Stimulated activated CD8-positive, alpha-beta memory T cell treated with anti-CD3 and anti-CD28 coated beads, Interleukin-15, amount 100 ng/mL, for 1 hour (primary cell): ENCODE results near the gene CPT1B.
"Not testable (repeated sequence)": the region's sequence is repeated elsewhere in the genome, so short reads cannot be mapped to it uniquely, and the experiment has no call there.

Experiments used
- DNase-seq: peaks from one replicate; pipeline ENCODE4 v3.0.0-alpha.2; 2020; ENCODE audit warnings: low read depth

Gene CPT1B

GRCh38 chr22:50609599-50609998 lies 31.4 kb upstream of the CPT1B start:
- no peak for DNase-seq

GRCh38 chr22:50608996-50609395 lies 30.8 kb upstream of the CPT1B start:
- no peak for DNase-seq

- DNase-seq: not testable (repeated sequence)
These were observed 30.0 kb upstream of the CPT1B start for GRCh38 chr22:50608058-50608840.

DNA sequence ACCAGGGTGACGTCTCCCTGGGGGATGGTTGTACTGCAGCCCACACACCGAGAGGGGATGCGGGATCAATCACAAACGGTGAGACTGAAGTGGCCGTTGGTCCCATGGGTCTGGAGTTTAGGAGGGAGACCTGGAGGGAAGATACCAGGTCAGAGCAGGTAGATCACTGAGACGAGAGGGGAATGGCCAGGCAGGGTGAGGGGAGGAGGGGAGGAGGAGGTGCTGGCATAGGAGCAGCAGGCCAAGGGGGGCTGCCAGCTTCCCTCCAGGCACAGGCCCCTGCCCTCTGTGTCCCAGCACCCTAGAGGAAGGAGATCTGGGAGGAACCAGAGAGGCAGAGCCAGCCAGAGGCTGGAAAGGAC lies 29.4 kb upstream of the CPT1B start:
- no peak for DNase-seq

- DNase-seq: no peak
These were observed 28.9 kb upstream of the CPT1B start for GRCh38 chr22:50606946-50607658.

DNA sequence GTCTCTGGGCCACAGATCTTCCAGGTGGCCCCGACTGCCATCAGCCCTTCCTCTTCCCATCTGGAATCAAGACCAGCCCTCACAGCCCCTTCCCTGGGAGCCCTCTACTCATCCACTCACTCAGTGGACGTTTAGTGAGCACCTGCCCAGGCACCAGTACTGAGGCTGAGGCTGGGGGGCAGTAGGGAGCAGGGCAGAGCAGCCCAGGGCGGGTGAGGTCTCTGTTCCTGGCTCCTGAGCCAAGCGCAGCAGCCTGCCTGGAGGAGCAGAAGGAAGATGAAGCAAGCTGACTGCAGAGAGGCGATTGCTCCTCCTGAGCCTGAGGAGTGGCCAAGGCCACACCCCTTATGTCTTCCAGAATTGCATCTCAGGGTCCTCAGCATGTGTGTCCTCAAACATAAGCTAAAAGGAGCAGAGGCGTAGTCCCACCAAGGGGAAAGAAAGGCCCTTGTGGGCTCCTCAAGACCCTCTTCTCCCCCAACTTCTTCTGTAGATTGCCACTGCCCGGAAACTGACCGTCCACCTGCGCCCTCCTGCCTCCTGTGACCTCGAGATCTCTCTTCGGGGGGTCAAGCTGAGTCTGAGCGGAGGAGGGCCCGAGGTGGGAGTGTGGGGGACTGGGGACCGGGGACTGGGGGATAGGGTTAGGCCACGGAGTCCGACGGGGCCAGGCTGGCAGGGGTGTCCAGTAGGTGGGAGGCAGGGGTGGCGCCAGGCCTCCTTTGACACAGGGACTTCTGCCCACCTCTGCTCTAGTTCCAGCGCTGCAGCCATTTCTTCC lies 28.1 kb upstream of the CPT1B start:
- DNase-seq: no peak

DNA sequence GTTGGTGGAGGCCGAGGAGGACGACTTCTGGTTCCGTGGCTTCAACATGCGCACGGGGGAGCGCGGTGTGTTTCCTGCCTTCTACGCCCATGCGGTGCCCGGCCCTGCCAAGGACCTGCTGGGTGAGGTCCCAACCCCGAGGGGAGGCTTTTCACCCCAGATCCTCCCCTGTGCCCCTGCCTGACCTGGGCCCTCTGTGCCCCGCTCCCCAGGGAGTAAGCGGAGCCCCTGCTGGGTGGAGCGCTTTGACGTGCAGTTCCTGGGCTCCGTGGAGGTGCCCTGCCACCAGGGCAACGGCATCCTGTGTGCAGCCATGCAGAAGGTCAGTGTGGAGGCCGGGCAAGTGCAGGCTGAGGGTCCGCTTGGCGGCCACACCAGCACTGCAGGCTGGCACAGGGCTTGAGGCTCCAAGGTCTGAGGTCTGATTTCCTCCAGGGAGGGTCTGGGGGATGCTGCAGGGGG lies 27.4 kb upstream of the CPT1B start:
- DNase-seq: no peak

- no peak for DNase-seq
These were observed 26.9 kb upstream of the CPT1B start for GRCh38 chr22:50605002-50605612.

DNA sequence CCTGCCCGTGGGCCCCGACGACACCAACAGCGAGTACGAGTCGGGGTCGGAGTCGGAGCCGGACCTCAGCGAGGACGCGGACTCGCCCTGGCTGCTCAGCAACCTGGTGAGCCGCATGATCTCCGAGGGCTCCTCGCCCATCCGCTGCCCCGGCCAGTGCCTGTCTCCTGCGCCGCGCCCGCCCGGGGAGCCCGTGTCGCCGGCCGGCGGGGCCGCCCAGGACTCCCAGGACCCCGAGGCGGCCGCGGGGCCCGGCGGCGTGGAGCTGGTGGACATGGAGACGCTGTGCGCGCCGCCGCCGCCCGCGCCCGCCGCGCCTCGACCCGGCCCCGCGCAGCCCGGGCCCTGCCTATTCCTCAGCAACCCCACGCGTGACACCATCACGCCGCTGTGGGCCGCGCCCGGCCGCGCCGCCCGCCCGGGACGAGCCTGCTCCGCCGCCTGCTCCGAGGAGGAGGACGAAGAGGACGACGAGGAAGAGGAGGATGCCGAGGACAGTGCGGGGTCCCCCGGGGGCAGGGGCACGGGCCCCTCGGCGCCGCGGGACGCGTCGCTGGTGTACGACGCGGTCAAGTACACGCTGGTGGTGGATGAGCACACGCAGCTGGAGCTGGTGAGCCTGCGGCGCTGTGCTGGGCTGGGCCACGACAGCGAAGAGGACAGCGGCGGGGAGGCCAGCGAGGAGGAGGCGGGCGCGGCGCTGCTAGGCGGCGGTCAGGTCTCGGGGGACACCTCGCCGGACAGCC lies 26.2 kb upstream of the CPT1B start:
- DNase-seq: no peak

DNA sequence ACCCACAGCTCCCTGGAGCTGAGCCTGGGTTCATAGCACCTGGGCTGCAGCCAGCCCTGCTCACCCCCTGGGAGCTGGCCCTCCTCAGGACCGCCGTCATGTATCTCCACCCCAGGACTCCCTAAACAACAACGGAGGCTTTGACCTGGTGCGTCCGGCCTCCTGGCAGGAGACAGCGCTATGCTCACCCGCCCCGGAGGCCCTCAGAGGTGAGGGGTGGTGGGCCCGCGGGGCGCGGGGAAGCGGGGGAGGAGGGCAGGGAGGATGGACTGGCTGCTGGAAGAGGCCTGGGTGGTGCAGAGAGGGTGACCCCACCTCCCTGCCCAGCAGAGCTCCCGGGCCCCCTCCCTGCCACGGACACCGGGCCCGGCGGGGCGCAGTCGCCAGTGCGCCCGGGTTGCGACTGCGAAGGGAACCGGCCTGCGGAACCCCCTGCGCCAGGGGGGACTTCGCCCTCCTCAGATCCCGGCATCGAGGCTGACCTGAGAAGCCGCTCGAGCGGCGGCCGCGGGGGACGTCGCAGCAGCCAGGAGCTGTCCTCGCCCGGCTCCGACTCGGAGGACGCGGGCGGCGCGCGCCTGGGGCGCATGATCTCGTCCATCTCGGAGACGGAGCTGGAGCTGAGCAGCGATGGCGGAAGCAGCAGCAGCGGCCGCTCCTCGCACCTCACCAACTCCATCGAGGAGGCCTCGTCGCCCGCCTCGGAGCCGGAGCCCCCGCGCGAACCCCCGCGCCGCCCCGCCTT lies 25.5 kb upstream of the CPT1B start:
- no peak for DNase-seq

GRCh38 chr22:50602338-50602700 lies 24.1 kb upstream of the CPT1B start:
- DNase-seq: no peak

DNA sequence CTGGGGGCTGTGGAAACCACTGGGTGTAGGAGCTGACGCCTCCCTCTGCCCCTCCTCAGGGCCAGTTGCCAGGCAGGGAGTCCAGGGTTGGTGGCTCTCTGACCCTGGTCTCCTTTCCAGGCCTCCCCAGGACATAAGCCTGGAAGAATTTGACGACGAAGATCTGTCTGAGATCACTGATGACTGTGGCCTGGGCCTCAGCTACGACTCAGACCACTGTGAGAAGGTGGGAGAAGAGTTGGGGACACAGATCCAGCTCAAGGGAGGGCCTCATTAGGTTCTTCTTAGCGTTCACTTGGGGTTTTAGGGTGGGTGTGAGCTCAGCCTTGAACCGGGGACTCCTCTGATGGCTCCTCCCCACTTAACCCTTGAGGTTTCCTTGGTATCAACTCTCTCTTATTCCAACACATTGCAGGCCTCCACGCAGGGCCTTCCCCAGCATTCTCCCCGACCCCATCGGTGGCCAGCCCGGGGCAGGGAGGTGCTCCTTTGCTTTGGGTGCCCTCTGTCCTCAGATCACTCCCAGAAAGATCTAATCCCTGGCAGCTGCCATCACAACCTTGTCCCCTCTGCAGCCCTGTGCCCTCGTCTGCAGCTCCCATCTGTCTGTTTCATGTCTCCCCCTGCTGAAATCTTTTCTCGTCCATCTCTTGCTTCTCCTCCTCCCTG lies 23.6 kb upstream of the CPT1B start:
- no peak for DNase-seq

DNA sequence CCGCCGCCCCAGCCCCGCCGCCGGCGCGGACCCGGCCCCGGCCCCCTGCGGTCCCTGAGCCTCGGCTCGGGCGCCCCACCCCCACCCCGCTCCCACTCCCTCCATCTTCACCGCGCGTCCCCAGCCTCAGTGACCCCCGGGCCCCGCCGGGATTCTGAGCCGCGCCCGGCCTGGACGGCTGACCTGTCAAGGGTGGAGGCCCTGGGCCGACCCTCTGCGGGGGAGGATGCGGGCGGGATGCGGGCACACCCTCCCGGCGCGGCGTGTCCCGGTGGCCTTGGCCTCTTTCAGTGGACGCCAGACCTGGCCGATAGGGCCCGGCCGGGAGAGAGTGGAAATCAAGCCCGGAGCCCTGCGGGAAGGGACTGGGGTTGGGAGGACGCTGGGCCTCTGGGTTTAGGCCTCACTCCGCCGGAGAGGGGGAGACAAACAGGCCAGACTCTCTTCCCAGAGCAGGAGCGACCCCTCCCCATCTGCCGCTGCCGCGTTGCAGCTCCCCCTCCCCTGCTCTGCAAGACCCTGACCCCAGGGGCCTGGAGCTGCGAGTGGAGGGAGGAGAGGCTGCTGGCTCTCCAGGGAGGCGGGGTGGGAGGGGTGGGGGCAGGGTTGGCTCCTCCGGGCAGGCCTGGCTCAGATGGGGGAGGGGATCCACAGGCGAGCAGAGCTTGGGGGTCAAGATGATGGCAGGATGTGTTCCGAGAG lies 22.9 kb upstream of the CPT1B start:
- no peak for DNase-seq

DNA sequence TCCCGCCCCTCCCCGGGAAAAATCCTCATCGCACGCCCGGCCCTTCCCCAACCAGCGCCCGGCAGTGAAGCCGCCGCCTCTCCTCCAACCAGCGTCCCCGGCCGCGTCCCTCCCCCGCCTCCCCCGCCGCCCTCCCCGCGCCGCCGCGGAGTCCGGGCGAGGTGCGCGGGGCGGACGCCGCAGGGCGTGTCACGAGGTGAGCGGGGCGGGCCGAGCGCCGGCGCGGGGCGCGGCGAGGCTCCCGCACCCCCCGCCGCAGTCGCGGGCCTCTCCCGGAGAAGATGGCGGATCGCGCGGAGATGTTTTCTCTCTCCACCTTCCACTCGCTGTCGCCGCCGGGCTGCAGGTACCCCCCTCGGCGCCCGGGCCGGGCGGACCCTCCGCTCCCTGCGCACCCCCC lies 22.3 kb upstream of the CPT1B start, which contains the start of gene MAPK8IP2:
TSS of gene MAPK8IP2 (plus strand) at position 256 of the 400 bp plus-strand sequence. CDS start at position 282, 26 bp downstream.
- no peak for DNase-seq

DNA sequence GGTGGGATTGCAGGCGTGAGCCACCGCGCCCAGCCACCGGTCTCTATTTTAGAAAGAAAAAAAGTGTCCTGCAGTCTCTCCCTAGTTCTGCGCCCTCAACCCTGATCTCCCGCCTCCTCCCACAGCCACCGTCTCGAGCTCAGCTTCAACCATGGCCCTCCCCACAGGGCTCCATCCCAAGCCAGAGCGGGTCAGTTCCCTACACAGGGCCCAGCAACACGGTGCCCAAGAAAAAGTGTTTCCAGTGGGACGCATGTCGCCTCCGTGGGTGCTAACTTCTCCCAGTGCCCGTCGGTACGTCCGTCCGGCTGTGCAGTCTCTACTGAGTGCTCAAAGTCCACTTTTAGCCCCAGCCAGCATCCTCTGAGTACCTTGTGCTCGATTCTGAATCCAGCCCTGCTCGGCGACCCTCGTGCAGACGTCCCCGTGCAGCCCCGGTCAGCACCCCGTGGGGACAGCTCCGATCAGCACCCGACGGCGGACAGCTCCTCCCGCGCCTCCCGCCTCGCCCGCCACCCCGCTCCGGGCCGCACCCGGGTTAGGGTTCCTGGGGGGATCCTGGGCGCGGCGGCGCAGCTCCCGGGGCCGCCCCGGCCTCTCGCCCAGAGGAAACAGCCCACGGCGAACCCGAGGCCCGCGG lies 21.7 kb upstream of the CPT1B start:
- DNase-seq: no peak

DNA sequence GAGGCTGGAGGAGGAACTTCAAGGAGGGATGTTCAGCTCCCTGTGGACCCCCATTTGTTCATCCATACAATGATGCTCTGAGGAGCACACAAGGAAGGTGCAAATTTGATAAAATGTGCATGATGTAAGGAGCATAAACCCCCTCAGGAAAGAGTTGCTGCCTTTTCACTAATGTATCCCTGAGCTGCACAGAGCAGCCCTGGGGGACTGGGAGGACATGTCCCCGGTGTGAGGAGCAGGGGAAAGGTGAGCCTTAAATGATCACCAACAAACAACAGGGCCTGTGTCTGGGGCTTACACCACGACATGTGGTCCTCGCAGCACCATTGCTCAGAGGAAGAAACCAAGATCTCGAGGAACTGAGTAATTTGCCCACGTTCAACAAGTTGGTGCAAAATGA lies 18.9 kb upstream of the CPT1B start:
- DNase-seq: no peak

- no peak for DNase-seq
These were observed 17.0 kb upstream of the CPT1B start for GRCh38 chr22:50595189-50595588.

DNA sequence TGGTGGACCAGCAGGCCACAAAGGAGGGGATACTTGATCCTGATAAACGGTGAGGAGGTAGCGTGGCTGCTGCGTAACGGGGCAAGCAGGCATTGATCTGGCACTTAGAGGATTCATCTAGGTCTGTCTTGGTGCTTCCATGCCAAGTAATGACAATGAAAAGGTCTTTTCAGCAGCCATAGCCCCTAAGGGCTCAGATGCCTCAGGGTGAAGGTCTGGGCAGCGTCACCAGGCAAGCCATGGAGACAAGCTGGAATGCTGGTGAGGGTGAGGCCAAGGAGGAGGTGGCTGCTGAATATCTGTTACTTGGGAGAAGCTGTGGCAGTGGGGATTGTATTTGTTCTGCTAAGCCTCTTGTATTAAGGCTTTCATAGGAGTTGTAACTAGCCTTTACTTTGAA lies 9.2 kb upstream of the CPT1B start:
- DNase-seq: no peak

DNA sequence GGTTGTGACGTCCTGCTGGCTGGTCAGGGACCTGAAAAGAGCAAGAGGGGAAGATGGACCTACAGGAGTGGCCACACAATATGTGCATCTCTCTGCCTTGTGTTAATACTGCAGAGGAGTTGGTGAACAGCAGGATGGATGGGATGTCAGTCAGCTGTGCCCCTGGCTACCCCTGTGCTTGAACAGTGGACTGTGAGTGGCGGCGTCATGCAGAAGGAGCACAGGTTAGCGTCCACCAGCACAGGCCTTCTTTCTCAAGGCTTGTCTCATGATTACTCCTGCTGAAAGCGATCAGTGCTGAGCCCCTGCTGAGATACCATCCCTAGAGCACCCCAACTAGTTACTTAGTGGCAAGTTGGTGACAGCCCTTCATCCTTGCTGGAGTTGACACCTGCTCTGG lies 8.2 kb upstream of the CPT1B start:
- DNase-seq: no peak
